PFSK-1 (cell line): ENCODE data around the gene PIP5KL1.

ENCODE experiments used
- FOXP2 ChIP-seq: optimal IDR thresholded peaks from 2 replicates; pipeline ENCODE3; 2011; ENCODE audit warnings: borderline replicate concordance, control low read depth, inconsistent platforms; ENCODE audit not compliant: insufficient read depth; ENCODE audit errors: extremely low read length, extremely low read depth
- POLR2AphosphoS5 ChIP-seq: IDR thresholded peaks from 2 replicates; pipeline ENCODE4 v1.6.1; 2012; ENCODE audit warnings: low read depth, mild to moderate bottlenecking, control low read depth, low read length, moderate library complexity
- SIN3A ChIP-seq: IDR thresholded peaks from 2 replicates; pipeline ENCODE4 v1.6.1; 2012; ENCODE audit warnings: mild to moderate bottlenecking, low read length, moderate library complexity, borderline replicate concordance; ENCODE audit not compliant: insufficient read depth
- TAF1 ChIP-seq: IDR thresholded peaks from 2 replicates; pipeline ENCODE4 v1.6.1; 2012; ENCODE audit warnings: low read length, control low read depth, borderline replicate concordance; ENCODE audit not compliant: insufficient read depth
- TF ChIP-seq, protein P1 (sequence below), 2 experiments: IDR thresholded peaks; 2 replicates each; pipeline versions ENCODE4 v1.6.1 to v1.8.0; 2011 to 2012; ENCODE audit warnings: low read depth in 2 of 2, low read length in 2 of 2, control low read depth in 1 of 2, inconsistent platforms in 1 of 2, mild to moderate bottlenecking in 1 of 2, moderate library complexity in 1 of 2; ENCODE audit not compliant: insufficient read depth in 1 of 2

PIP5KL1 gene

DNA sequence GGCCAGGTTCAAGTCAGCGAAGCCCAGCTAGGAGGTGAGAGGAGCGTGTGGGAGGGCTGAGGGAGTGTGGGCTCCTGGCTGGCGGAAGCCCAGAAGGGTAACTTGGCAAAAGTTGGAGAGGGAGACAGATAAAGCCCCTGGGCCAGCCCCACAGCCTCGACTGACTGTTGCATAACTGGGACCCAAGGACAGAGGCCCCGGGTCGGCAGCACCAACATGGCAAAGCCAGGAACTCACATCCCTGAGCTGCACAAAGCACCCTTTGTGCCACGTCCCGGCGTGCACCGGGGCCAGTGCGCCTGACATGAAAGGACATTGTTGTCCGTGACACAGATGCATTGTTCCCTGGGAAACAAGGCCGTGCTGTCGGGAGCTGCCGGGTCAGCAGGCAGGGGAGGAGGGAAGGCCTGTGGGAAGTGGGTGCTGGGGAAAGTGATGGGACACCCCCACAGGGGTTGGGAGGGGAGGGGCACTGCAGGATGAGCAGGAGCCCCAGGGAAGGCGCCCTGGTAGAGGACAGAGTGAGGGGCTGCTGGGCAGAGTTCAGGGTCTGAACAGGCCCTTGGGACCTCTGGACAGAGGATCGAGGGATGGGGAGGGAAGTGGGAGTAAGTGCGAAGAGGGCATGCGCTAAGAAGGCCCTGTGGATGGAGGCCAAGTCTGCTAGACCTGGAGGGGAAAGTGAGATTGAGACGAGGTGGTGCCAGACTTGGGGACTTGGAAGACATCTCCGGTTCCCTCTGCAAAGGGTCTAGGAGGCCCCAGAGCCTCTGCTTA lies 20.1 kb upstream of the PIP5KL1 start:
- TF ChIP-seq FOXP2 (no peak), SIN3A (no peak), TAF1 (no peak), POLR2AphosphoS5 (no peak)
- TF ChIP-seq, protein P1, sequence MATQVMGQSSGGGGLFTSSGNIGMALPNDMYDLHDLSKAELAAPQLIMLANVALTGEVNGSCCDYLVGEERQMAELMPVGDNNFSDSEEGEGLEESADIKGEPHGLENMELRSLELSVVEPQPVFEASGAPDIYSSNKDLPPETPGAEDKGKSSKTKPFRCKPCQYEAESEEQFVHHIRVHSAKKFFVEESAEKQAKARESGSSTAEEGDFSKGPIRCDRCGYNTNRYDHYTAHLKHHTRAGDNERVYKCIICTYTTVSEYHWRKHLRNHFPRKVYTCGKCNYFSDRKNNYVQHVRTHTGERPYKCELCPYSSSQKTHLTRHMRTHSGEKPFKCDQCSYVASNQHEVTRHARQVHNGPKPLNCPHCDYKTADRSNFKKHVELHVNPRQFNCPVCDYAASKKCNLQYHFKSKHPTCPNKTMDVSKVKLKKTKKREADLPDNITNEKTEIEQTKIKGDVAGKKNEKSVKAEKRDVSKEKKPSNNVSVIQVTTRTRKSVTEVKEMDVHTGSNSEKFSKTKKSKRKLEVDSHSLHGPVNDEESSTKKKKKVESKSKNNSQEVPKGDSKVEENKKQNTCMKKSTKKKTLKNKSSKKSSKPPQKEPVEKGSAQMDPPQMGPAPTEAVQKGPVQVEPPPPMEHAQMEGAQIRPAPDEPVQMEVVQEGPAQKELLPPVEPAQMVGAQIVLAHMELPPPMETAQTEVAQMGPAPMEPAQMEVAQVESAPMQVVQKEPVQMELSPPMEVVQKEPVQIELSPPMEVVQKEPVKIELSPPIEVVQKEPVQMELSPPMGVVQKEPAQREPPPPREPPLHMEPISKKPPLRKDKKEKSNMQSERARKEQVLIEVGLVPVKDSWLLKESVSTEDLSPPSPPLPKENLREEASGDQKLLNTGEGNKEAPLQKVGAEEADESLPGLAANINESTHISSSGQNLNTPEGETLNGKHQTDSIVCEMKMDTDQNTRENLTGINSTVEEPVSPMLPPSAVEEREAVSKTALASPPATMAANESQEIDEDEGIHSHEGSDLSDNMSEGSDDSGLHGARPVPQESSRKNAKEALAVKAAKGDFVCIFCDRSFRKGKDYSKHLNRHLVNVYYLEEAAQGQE (IDR thresholded peaks at IDR 0.05; ENCODE audit: insufficient read depth in 1 of 2, low read depth in 2 of 2, low read length in 2 of 2): no peak

DNA sequence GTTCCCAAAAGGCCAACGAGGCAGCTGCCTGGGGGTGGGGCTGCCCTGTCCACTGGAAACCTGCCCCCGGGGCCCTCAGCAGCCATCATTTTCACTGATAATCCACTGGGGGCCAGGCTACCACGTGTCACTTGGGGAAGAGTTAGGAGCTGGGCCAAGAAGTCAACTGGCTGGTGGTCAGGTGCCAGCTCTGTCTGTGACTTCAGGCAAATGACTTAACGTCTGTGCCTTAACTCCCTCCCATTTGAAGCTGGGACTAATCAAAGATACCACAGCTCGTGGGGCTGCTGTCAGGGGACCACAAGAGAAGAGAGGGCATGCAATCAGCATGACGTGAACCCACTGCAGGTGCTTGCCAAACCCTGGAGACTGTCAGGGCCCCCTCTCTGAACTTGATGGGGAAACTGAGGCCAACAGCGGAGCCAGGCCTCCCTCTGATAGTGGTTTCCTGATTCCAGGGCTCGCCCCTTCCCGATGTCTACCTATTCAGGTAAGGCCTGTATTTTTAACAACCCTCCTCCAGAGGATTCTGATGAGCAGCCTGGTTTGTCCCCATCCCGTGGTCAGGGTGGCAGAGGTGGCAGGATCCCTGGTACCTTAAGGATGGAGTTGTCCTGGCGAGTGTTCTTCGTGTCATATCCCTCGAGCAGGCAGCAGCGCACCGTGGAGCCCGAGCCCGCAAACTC lies 19.4 kb upstream of the PIP5KL1 start:
- TF ChIP-seq FOXP2 (no peak), POLR2AphosphoS5 (no peak), SIN3A (no peak), TAF1 (no peak)
- TF ChIP-seq, protein P1 (IDR thresholded peaks at IDR 0.05; ENCODE audit: insufficient read depth in 1 of 2, low read depth in 2 of 2, low read length in 2 of 2): no peak

DNA sequence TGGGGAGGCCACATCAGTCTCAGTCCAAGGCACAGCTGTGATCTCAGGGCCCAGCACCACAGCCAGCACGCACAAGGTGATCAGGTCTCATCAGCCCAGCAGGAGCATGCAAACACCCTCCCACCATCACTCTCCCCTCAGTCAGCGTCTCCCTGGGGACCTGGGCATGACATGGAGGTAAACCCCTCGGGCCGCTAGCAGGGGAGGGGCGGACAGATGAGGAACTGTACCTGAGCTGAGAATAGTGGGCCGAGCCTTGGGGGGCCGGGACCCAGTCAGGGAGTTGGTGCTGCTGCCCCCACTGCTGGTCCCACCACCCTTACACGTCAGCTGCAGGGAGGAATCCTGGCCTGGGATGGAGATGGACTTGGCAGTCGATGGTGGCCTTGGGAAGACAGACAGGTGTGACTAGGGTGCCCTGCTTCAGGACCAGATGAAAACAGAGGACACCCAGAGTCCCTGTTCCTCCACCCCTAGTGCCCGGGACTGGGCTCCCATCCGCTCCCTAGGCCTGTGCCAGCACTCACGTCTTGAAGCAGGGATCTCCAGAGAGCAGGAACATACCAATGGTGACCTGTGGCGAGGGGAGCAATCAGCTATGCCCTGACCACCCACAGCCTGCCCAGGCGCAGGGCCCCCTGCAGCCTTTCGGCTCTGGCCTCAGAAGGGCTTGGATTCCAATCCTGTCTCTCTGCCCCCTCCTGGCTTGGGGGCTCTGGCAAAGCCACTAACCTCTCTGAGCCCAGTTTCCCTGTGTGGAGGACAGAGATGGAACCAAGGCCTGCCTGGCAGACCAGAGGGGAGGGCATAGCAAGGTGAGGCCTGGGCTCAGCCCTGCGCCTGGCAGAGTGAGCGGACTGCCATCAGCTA lies 17.5 kb upstream of the PIP5KL1 start:
- TF ChIP-seq TAF1 (no peak), FOXP2 (no peak), SIN3A (no peak), POLR2AphosphoS5 (no peak)
- TF ChIP-seq, protein P1 (IDR thresholded peaks at IDR 0.05; ENCODE audit: insufficient read depth in 1 of 2, low read depth in 2 of 2, low read length in 2 of 2): no peak

DNA sequence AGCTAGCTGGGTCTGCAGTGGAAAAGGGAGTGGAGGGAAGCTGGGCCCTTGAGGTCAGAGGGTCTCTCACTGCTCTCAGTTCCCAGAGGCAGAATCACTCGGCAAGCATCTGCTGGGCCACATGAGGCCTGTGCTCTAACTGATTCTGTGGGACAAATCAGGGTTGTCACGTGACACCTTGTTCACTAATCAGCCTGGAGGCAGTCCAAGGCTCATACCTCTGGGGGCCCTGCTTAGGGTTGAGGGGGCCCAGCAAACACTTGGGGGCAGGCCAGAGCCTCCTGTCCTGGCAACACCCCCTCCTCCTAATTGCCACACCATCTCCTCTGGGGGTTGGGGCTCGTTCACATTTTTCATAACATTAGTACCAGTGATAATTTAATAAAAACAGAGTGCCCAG lies 16.2 kb upstream of the PIP5KL1 start:
- TF ChIP-seq, protein P1 (IDR thresholded peaks at IDR 0.05; ENCODE audit: insufficient read depth in 1 of 2, low read depth in 2 of 2, low read length in 2 of 2): no peak
- no peak for TF ChIP-seq POLR2AphosphoS5
- no peak for TF ChIP-seq SIN3A
- no peak for TF ChIP-seq TAF1
- no peak for TF ChIP-seq FOXP2
